Ectodermal cell (in vitro differentiated cells): ENCODE results near the gene PXMP4.

Experiments
- H3K27ac ChIP-seq: 2 replicates; pipeline ENCODE4 v1.7.0; 2013; ENCODE audit warnings: mild to moderate bottlenecking, low read depth, low read length; ENCODE audit not compliant: insufficient read depth, poor library complexity, severe bottlenecking
- H3K27me3 ChIP-seq: 2 replicates; pipeline ENCODE4 v1.7.0; 2013; ENCODE audit warnings: mild to moderate bottlenecking, low read length; ENCODE audit not compliant: insufficient read depth, control insufficient read depth, poor library complexity, severe bottlenecking
- H3K36me3 ChIP-seq: one replicate; pipeline ENCODE4 v1.7.0; 2013; ENCODE audit warnings: low read length; ENCODE audit not compliant: control insufficient read depth, insufficient read depth
- H3K4me1 ChIP-seq: one replicate; pipeline ENCODE4 v1.7.0; 2013; ENCODE audit warnings: low read length; ENCODE audit not compliant: control insufficient read depth, insufficient read depth
- H3K4me3 ChIP-seq: 2 replicates; pipeline ENCODE4 v1.7.0; 2013; ENCODE audit warnings: low read depth, low read length, control low read depth; ENCODE audit not compliant: insufficient read depth
- H3K9me3 ChIP-seq: 2 replicates; pipeline ENCODE4 v1.7.0; 2013; ENCODE audit warnings: mild to moderate bottlenecking, low read length, moderate library complexity; ENCODE audit not compliant: control insufficient read depth
- WGBS, 2 experiments: methylation state at CpG; one replicate each; pipeline ENCODE4 v1.1.7; 2013; ENCODE audit warnings: missing lambda C conversion rate in 2 of 2; 5-methylcytosine and 5-hydroxymethylcytosine counted together

Gene PXMP4

GRCh38 chr20:33753763-33754162 is 33.7 kb upstream of the PXMP4 start:
- WGBS, 2 experiments, result 89 to 96% methylated on average over 5 of the region's 5 CpGs
- H3K4me1 ChIP-seq, result no peaks in the 10 kb centered on the region
- no peaks in the 10 kb centered on the region for H3K9me3 ChIP-seq
- no peak overlapping the region for H3K4me3 ChIP-seq
- peaks cover 4% of the 10 kb centered on the region for H3K36me3 ChIP-seq
- no peak overlapping the region for H3K27ac ChIP-seq
- H3K27me3 ChIP-seq, result no peaks in the 10 kb centered on the region

DNA sequence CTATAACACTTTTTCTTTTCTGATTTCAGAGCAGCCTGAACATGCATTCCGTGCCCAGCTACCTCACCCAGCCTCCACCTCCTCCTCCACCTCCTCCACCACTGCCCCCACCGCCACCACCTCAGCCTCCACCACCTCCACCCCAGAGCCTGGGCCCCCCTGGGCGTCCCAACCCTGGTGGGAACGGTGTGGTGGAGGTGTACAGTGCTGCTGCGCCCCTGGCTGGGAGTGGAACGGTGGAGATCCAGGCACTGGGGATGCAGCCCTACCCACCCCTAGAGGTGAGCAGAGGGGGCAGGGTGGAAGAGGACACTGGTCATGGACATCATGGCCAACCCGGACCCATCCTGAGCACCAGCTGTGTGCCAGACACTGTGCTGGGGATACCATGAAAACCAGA is 33.0 kb upstream of the PXMP4 start:
- H3K27me3 ChIP-seq, result no peaks in the 10 kb centered on the region
- H3K9me3 ChIP-seq, result no peaks in the 10 kb centered on the region
- H3K4me3 ChIP-seq, result no peak overlapping the region
- H3K27ac ChIP-seq, result no peak overlapping the region
- WGBS, 2 experiments, result 93 to 97% methylated on average over 6 to 7 of the region's 7 CpGs
- H3K36me3 ChIP-seq, result peaks cover 4% of the 10 kb centered on the region
- no peaks in the 10 kb centered on the region for H3K4me1 ChIP-seq

- Histone ChIP-seq H3K4me3 (no peak overlapping the region), H3K9me3 (no peaks in the 10 kb centered on the region), H3K4me1 (no peaks in the 10 kb centered on the region), H3K36me3 (no peaks in the 10 kb centered on the region), H3K27ac (no peak overlapping the region), H3K27me3 (no peaks in the 10 kb centered on the region)
- WGBS, 2 experiments, result 88 to 91% methylated on average over 2 to 4 of the region's 4 CpGs
These were observed 31.7 kb upstream of the PXMP4 start for GRCh38 chr20:33751775-33752174.

GRCh38 chr20:33746325-33746998 is 26.4 kb upstream of the PXMP4 start:
- no peak overlapping the region for H3K4me3 ChIP-seq
- no peaks in the 10 kb centered on the region for H3K36me3 ChIP-seq
- no peaks in the 10 kb centered on the region for H3K4me1 ChIP-seq
- no peaks in the 10 kb centered on the region for H3K9me3 ChIP-seq
- 93 to 94% methylated on average over 12 of the region's 12 CpGs for WGBS, 2 experiments
- no peak overlapping the region for H3K27ac ChIP-seq
- no peaks in the 10 kb centered on the region for H3K27me3 ChIP-seq

DNA sequence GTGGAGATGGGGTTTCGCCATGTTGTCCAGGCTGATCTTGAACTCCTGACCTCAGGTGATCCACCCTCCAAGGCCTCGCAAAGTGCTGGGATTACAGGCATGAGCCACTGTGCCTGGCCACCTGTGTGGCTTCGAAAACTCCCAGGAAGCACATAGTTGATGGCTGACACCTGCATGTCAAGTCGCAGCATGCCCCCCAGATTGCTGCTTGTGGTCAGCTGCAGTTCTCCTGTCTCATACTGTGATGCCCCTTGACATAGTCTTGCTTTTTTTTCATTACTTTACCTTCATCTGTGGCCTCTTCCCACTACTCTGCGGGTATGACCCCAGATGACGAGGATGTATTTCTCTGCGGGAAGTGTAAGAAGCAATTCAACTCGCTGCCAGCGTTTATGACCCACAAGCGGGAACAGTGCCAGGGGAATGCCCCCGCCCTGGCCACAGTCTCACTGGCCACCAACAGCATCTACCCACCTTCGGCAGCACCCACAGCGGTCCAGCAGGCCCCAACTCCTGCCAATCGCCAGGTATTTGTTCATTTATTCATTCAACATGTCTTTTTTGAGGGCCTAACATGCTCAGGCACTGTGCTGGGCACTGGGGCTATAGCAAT is 24.8 kb upstream of the PXMP4 start:
- H3K4me3 ChIP-seq, result no peak overlapping the region
- H3K27ac ChIP-seq, result no peak overlapping the region
- no peaks in the 10 kb centered on the region for H3K27me3 ChIP-seq
- H3K36me3 ChIP-seq, result no peaks in the 10 kb centered on the region
- H3K4me1 ChIP-seq, result no peaks in the 10 kb centered on the region
- H3K9me3 ChIP-seq, result no peaks in the 10 kb centered on the region
- 94 to 95% methylated on average over 14 of the region's 14 CpGs for WGBS, 2 experiments

DNA sequence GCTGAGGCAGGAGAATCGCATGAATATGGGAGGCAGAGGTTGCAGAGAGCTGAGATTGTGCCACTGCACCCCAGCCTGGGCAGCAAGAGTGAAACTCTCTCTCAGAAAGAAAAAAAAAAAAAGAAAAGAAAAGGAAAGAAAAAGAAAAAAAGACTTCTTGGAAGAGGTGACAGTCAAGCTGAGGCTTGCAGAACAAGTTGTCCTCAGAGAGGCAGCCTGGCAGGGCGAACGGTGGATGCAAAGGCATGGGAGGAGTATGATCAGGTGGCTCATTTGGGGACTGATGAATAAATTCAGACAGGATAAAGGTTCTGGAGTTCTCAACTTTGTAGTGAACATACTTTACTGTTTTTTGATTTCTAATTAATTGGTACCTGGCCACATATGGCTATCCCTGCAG is 24.1 kb upstream of the PXMP4 start:
- no peaks in the 10 kb centered on the region for H3K9me3 ChIP-seq
- H3K4me1 ChIP-seq, result no peaks in the 10 kb centered on the region
- H3K27me3 ChIP-seq, result no peaks in the 10 kb centered on the region
- WGBS, 2 experiments, result 91 to 97% methylated on average over 3 of the region's 3 CpGs
- no peak overlapping the region for H3K4me3 ChIP-seq
- H3K36me3 ChIP-seq, result no peaks in the 10 kb centered on the region
- H3K27ac ChIP-seq, result no peak overlapping the region

DNA sequence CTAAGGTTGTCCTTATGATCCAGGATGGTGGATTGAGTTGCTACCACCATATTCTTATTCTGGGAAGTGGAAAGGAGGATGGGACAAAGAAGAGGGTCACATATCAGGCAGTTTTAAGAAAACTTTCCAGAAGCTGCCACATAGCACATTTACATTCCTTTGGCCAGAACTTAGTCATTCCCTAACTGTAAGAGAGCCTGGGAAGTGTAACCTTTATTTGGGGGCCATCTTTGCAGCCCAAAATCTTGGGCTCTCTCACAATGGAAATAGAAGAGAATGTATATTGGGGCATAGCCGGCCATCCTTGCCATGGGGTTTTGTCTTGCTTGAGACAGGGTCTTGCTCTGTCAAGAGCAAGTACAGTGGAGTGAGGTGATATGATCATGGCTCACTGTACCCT is 20.1 kb upstream of the PXMP4 start:
- WGBS, 2 experiments, result 100% methylated on average over 1 of the region's 1 CpG
- Histone ChIP-seq H3K9me3 (no peaks in the 10 kb centered on the region), H3K36me3 (no peaks in the 10 kb centered on the region), H3K4me1 (no peaks in the 10 kb centered on the region), H3K27me3 (no peaks in the 10 kb centered on the region), H3K27ac (no peak overlapping the region), H3K4me3 (no peak overlapping the region)

- Histone ChIP-seq H3K36me3 (no peaks in the 10 kb centered on the region), H3K4me3 (no peak overlapping the region), H3K9me3 (no peaks in the 10 kb centered on the region), H3K27me3 (no peaks in the 10 kb centered on the region), H3K4me1 (no peaks in the 10 kb centered on the region), H3K27ac (no peak overlapping the region)
- 95 to 96% methylated on average over 7 of the region's 7 CpGs for WGBS, 2 experiments
These were observed 19.4 kb upstream of the PXMP4 start for GRCh38 chr20:33739493-33739892.

DNA sequence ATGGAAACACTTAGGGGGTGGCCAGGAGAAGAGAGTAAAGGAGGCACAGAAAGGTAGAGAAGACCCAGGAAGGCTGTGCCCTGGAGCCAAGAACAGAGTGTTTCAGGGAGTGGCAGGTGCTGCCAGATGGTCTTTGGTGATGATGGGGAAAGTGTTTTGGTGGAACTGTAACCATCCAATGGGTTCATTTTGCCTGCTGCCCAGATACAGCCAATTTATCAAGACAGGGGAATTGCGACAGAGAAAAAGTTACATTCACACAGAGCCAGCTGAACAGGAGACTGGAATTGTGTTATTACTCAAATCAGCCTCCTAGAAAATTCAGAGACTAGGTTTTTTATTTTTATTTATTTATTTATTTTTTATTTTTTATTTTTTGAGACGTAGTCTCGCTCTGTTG is 16.9 kb upstream of the PXMP4 start:
- no peak overlapping the region for H3K4me3 ChIP-seq
- no peaks in the 10 kb centered on the region for H3K9me3 ChIP-seq
- H3K27ac ChIP-seq, result no peak overlapping the region
- WGBS, 2 experiments, result 92 to 98% methylated on average over 3 of the region's 3 CpGs
- no peaks in the 10 kb centered on the region for H3K27me3 ChIP-seq
- H3K36me3 ChIP-seq, result no peaks in the 10 kb centered on the region
- peaks cover 4% of the 10 kb centered on the region for H3K4me1 ChIP-seq

DNA sequence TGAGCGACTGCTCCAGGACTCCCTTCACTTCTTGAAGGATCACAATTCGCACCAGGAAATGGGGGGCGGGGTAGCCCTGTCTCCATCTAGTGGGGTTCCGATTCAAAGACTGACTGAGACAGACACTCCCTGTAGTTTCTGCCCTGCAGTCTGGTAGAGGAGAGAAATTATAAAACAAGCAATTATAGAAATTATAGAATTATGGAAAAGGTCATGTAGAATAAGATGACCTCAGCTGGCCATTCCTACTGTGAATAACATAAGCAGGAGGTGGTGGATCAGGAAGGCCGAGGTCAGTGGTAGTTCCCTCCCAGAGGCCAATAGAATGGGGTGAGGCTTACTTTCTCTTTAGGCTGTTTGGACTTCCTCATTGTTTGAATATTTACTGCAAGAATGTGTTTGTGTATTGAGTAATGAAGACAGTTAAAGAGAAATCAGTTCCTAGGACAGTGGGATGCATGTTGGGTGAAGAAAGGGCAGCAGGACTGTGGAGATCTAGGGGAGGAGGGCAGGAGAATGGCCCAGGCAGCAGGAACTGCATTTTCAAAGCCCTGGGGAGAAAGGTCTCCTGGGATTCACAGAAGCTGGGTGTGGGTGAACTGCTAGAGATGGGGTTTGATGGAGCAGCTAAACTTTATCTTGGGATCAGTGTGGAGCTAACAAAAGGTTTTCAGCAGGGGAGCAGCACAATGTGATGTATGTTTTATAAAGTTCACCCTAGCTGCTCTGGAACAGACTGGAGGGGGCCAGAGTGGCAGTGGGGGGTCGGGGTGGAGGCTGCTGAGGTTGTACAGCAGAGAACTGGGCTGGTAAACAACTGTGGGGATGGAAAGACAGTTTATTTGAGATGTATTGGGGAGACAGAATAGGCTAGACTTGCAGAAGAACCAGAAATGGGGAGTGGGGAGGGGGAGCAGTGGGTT is 13.8 kb upstream of the PXMP4 start:
- no peak overlapping the region for H3K4me3 ChIP-seq
- no peaks in the 10 kb centered on the region for H3K36me3 ChIP-seq
- no peaks in the 10 kb centered on the region for H3K9me3 ChIP-seq
- no peaks in the 10 kb centered on the region for H3K27me3 ChIP-seq
- peaks cover 4% of the 10 kb centered on the region for H3K4me1 ChIP-seq
- WGBS, 2 experiments, result 73 to 76% methylated on average over 6 of the region's 6 CpGs
- peak overlapping the region; percentile 16 for H3K27ac ChIP-seq
